AG04450 (cell line): ENCODE measurements around the gene ECHS1. TPM values are rescaled to one million over a fixed set of nuclear protein-coding genes. Genes with fewer than 3 reads are reported as not detected.

Experiments used
- CTCF ChIA-PET: fragments of 300-600, 350-600 bp; formaldehyde crosslinking; extraction: SDS; loops from one replicate; lab custom pipeline; 2022; ENCODE audit warnings: antibody characterized with exemption, inconsistent platforms; lab: Charles Lee
- POLR2A ChIA-PET: fragments of 350-600 bp; formaldehyde crosslinking; extraction: SDS; loops from one replicate; lab custom pipeline; 2021; ENCODE audit warnings: antibody characterized with exemption, inconsistent platforms; lab: Yijun Ruan, JAX
- DNase-seq: peaks from one replicate; pipeline ENCODE4 v3.0.0-alpha.2; 2011; ENCODE audit warnings: low read depth, low spot score
- H3K27ac ChIP-seq: one replicate; pipeline ENCODE4 v1.5.1; 2012; ENCODE audit warnings: low read depth, low read length, control low read depth
- H3K27me3 ChIP-seq: one replicate; pipeline ENCODE4 v1.6.0; 2012; ENCODE audit warnings: low read length; ENCODE audit not compliant: control insufficient read depth, insufficient read depth
- H3K4me3 ChIP-seq: 2 replicates; pipeline ENCODE4 v1.5.1; 2011; ENCODE audit warnings: mild to moderate bottlenecking, low read depth, low read length, control low read depth
- H3K9me3 ChIP-seq: 2 replicates; pipeline ENCODE4 v1.5.1; 2012; ENCODE audit warnings: low read length; ENCODE audit not compliant: control insufficient read depth, insufficient read depth
- CTCF ChIP-seq: IDR thresholded peaks from 2 replicates; pipeline ENCODE4 v1.5.1; 2011; ENCODE audit warnings: low read depth, low read length, control low read depth, inconsistent platforms
- polyA plus RNA-seq: library from polyadenylated mRNA; depleted of rRNA; stranded (reverse); fragments of >200 nt; gene quantifications from 2 replicates; pipeline ENCODE4 v1.2.3, GENCODE V29; 2011

The ECHS1 gene
- polyA plus RNA-seq, 1 experiment = 56.6 TPM

- H3K27me3 ChIP-seq = no peaks in the 10 kb centered on the region
- POLR2A ChIA-PET = no interaction called here
- H3K27ac ChIP-seq = no peak overlapping the region
- no peaks in the 10 kb centered on the region; the same call in 1 of the 2 replicates for H3K9me3 ChIP-seq
- no peak overlapping the region for H3K4me3 ChIP-seq
- no peak for TF ChIP-seq CTCF
- no peak for DNase-seq
- CTCF ChIA-PET = interaction anchor here (1.2 kb wide), 1 partner anchor 71 kb away, joined by 3 read pairs; no protein-coding TSS in a partner anchor
These were observed 27.7 kb upstream of the ECHS1 start for GRCh38 chr10:133400624-133401424.

- POLR2A ChIA-PET = no interaction called here
- no peak for TF ChIP-seq CTCF
These were observed 26.0 kb upstream of the ECHS1 start for GRCh38 chr10:133399123-133399601.

GRCh38 chr10:133397938-133398337 is 24.8 kb upstream of the ECHS1 start:
- ChIA-PET POLR2A (no interaction called here), CTCF (no interaction called here)
- no peak overlapping the region for H3K27ac ChIP-seq
- no peaks in the 10 kb centered on the region for H3K27me3 ChIP-seq
- H3K9me3 ChIP-seq = no peaks in the 10 kb centered on the region; the same call in 1 of the 2 replicates
- no peak overlapping the region for H3K4me3 ChIP-seq
- DNase-seq = no peak
- TF ChIP-seq CTCF = no peak

More at GRCh38 chr10:133399123-133399601, 26.0 kb upstream of the ECHS1 start:
- H3K4me3 ChIP-seq = no peak overlapping the region
- H3K27ac ChIP-seq = no peak overlapping the region
- no peaks in the 10 kb centered on the region; the same call in 1 of the 2 replicates for H3K9me3 ChIP-seq
- CTCF ChIA-PET = no interaction called here
- DNase-seq = no peak
- no peaks in the 10 kb centered on the region for H3K27me3 ChIP-seq

- no peak for TF ChIP-seq CTCF
- Histone ChIP-seq H3K27me3 (no peaks in the 10 kb centered on the region), H3K4me3 (no peak overlapping the region), H3K27ac (no peak overlapping the region), H3K9me3 (no peaks in the 10 kb centered on the region; the same call in 1 of the 2 replicates)
- ChIA-PET POLR2A (no interaction called here), CTCF (interaction anchor here (1.6 kb wide), 1 partner anchor 67 kb away, joined by 3 read pairs; no protein-coding TSS in a partner anchor)
- DNase-seq = no peak
These were observed 23.0 kb upstream of the ECHS1 start for GRCh38 chr10:133396035-133396624.
